GM23248 (cell line): ENCODE results near the gene TRIP12. TPM values are rescaled to one million over a fixed set of nuclear protein-coding genes. Genes with fewer than 3 reads are reported as not detected.

Source experiments
- DNase-seq: peaks from one replicate; pipeline ENCODE4 v3.0.0-alpha.2; 2015
- H2AFZ ChIP-seq: fragments of 200-600 bp; sonication (generic); 2 replicates; pipeline ENCODE4 v1.6.1; 2016; ENCODE audit warnings: antibody characterized with exemption
- H3F3A ChIP-seq: fragments of 200-600 bp; sonication (generic); 2 replicates; pipeline ENCODE4 v1.6.1; 2016; ENCODE audit warnings: mild to moderate bottlenecking, antibody characterized with exemption, mixed run types; ENCODE audit not compliant: insufficient read depth
- H3K27ac ChIP-seq: fragments of 200-600 bp; sonication (generic); 2 replicates; pipeline ENCODE4 v1.5.1; 2016; ENCODE audit warnings: mild to moderate bottlenecking
- H3K27me3 ChIP-seq: fragments of 200-600 bp; sonication (generic); replicated peaks from 2 replicates; pipeline ENCODE4 v1.6.1; 2016; ENCODE audit warnings: mild to moderate bottlenecking; ENCODE audit not compliant: insufficient read depth
- H3K36me3 ChIP-seq: fragments of 200-600 bp; sonication (generic); 2 replicates; pipeline ENCODE4 v1.6.1; 2016; ENCODE audit warnings: low read depth, mild to moderate bottlenecking
- H3K4me1 ChIP-seq: fragments of 200-600 bp; sonication (generic); 2 replicates; pipeline ENCODE4 v1.6.1; 2016; ENCODE audit warnings: mild to moderate bottlenecking; ENCODE audit not compliant: insufficient read depth
- H3K4me2 ChIP-seq: fragments of 200-600 bp; sonication (generic); one replicate; pipeline ENCODE4 v1.6.1; 2016; ENCODE audit warnings: mild to moderate bottlenecking; ENCODE audit not compliant: unreplicated experiment
- H3K4me3 ChIP-seq: fragments of 200-600 bp; sonication (generic); 2 replicates; pipeline ENCODE4 v1.5.1; 2016; ENCODE audit warnings: mild to moderate bottlenecking
- H3K79me2 ChIP-seq: fragments of 200-600 bp; sonication (generic); 2 replicates; pipeline ENCODE4 v1.6.1; 2016; ENCODE audit warnings: mild to moderate bottlenecking; ENCODE audit not compliant: insufficient read depth
- H3K9ac ChIP-seq: fragments of 200-600 bp; sonication (generic); 2 replicates; pipeline ENCODE4 v1.6.1; 2016; ENCODE audit warnings: mild to moderate bottlenecking
- H3K9me2 ChIP-seq: fragments of 200-600 bp; sonication (generic); 2 replicates; pipeline ENCODE4 v1.6.1; 2016; ENCODE audit warnings: mixed run types, mild to moderate bottlenecking, moderate library complexity; ENCODE audit not compliant: insufficient read depth
- H3K9me3 ChIP-seq: fragments of 200-600 bp; sonication (generic); one replicate; pipeline ENCODE4 v1.6.1; 2017; ENCODE audit warnings: low read depth
- H4K20me1 ChIP-seq: fragments of 200-600 bp; sonication (generic); 2 replicates; pipeline ENCODE4 v1.6.0; 2016; ENCODE audit not compliant: insufficient read depth
- EZH2 ChIP-seq: fragments of 200-600 bp; sonication (generic); IDR thresholded peaks from 2 replicates; pipeline ENCODE4 v1.6.1; 2018; ENCODE audit warnings: antibody characterized with exemption, mild to moderate bottlenecking; ENCODE audit not compliant: insufficient read depth, poor library complexity, severe bottlenecking
- EZH2phosphoT487 ChIP-seq: fragments of 200-600 bp; sonication (generic); IDR thresholded peaks from 2 replicates; pipeline ENCODE4 v1.6.1; 2018; ENCODE audit warnings: antibody characterized with exemption, moderate library complexity, mild to moderate bottlenecking, low read depth; ENCODE audit not compliant: insufficient read depth
- whole genome bisulfite sequencing, 2 experiments: methylation state at CpG; one replicate each; pipeline ENCODE4 v1.1.6; 2015 to 2017; ENCODE audit warnings: low lambda C conversion rate in 2 of 2, low coverage in 1 of 2; ENCODE audit errors: missing lambda C conversion rate in 2 of 2; 5-methylcytosine and 5-hydroxymethylcytosine counted together
- in situ Hi-C: fragments of 300-500 bp; cut with MboI; formaldehyde crosslinking; loops from 2 replicates; pipeline ENCODE4 v1.15.0; 2020
- polyA plus RNA-seq: library from polyadenylated mRNA; unstranded; fragments of >200 nt; fragmentation: Nextera tagmentation; extraction: Ambion mirVana; gene quantifications from 2 replicates; pipeline ENCODE4 v1.2.1, GENCODE V29; 2016
- total RNA-seq: library from RNA; depleted of rRNA; stranded (reverse); fragments of >200 nt; shearing (Covaris generic); gene quantifications from 2 replicates; pipeline ENCODE4 v1.2.3, GENCODE V29; 2014

TRIP12 gene
- total and polyA plus RNA-seq, 2 experiments from 2014 or later, result 52.2 to 124 TPM

DNA sequence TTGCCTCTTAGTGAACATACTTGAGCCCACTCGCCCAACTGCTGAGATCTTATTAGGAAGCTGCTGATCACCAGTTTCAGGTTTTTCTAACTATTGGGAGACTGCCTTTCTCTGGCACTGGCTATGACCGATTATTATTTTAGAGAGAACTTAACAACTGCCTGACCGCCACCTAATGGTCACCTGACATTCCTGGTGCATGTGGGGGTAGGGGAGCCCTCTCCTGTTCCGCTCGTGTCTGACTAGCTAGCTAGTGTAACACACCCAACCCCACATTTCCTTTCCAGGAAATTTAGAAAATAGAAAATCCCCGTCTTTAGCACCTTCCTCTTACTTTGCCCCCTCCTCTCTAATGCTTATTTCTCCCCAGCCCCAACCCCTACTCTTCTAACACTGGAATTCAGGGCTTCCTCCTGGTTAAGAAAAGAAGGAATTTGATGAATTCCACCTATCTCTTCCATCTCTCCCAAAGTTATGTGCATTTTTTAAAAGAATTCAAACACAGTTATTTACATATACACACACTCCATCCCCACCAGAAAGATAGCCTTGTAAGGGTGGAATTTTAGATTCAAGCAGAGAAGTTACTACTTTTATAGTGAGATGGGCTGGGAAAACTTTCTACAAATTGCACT, 188.1 kb downstream of the TRIP12 start:
- Histone ChIP-seq H3K36me3 (no peaks in the 10 kb centered on the region), H3K4me3 (no peak overlapping the region), H2AFZ (no peak overlapping the region), H3K9me3 (no peaks in the 10 kb centered on the region), H3K9me2 (no peaks in the 10 kb centered on the region), H4K20me1 (no peaks in the 10 kb centered on the region), H3K9ac (no peak overlapping the region), H3K4me2 (no peak overlapping the region), H3F3A (no peaks in the 10 kb centered on the region), H3K4me1 (no peaks in the 10 kb centered on the region), H3K27me3 (no peaks in the 10 kb centered on the region), H3K79me2 (no peaks in the 10 kb centered on the region), H3K27ac (no peak overlapping the region)
- WGBS, 2 experiments, result 70 to 75% methylated on average over 6 of the region's 6 CpGs
- in situ Hi-C loops, result no loop called here
- TF ChIP-seq EZH2 (no peak), EZH2phosphoT487 (no peak)
- no peak for DNase-seq

DNA sequence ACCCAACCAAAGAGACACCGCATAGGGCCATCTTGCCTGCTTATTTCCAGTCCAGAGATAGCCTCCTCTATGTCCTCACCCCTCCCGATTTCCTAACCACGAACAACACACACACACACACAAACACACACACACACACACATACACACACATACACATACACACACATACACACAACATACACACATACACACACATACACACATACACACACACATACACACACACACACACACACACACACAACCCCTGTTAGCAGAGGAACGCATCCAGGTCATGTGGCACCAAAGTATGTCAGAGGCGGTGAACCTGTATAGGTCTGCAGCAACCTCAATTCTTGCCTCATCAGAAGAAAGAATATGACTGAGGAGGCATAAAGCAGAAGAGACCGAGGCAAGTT, 188.9 kb downstream of the TRIP12 start:
- Histone ChIP-seq H3K9me3 (no peaks in the 10 kb centered on the region), H3K36me3 (no peaks in the 10 kb centered on the region), H3K27ac (no peak overlapping the region), H3K79me2 (no peaks in the 10 kb centered on the region), H3K4me2 (no peak overlapping the region), H3K27me3 (no peaks in the 10 kb centered on the region), H4K20me1 (no peaks in the 10 kb centered on the region), H3K9me2 (no peaks in the 10 kb centered on the region), H3K9ac (no peak overlapping the region), H2AFZ (no peak overlapping the region), H3K4me3 (no peak overlapping the region), H3K4me1 (no peaks in the 10 kb centered on the region), H3F3A (no peaks in the 10 kb centered on the region)
- no peak for DNase-seq
- TF ChIP-seq EZH2, result no peak
- TF ChIP-seq EZH2phosphoT487, result no peak
- 79 to 84% methylated on average over 6 of the region's 6 CpGs for WGBS, 2 experiments
- in situ Hi-C loops, result no loop called here

DNA sequence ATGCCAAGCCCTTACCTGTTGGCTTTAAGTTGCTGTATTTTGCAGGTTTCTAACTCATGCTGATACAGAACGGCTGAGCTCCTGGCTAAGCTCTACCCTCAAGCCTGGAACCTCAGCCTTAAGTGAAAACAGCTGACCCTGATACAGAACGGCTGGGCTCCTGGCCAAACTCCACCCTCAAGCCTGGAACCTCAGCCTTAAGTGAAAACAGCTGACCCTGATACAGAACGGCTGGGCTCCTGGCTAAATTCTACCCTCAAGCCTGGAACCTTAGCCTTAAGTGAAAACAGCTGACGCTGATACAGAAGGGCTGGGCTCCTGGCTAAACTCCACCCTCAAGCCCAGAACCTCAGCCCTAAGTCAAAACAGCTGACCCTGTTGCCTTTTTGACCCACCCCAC, 189.9 kb downstream of the TRIP12 start:
- no peaks in the 10 kb centered on the region for H4K20me1 ChIP-seq
- no peak overlapping the region for H3K9ac ChIP-seq
- no peaks in the 10 kb centered on the region for H3K79me2 ChIP-seq
- in situ Hi-C loops, result no loop called here
- no peaks in the 10 kb centered on the region for H3K27me3 ChIP-seq
- no peaks in the 10 kb centered on the region for H3K9me3 ChIP-seq
- TF ChIP-seq EZH2phosphoT487 (no peak), EZH2 (no peak)
- H3K4me3 ChIP-seq, result no peak overlapping the region
- no peaks in the 10 kb centered on the region for H3K36me3 ChIP-seq
- no peak overlapping the region for H3K27ac ChIP-seq
- H2AFZ ChIP-seq, result no peak overlapping the region
- peak; percentile 59 for DNase-seq
- no peaks in the 10 kb centered on the region for H3K4me1 ChIP-seq
- H3K4me2 ChIP-seq, result no peak overlapping the region
- no peaks in the 10 kb centered on the region for H3K9me2 ChIP-seq
- H3F3A ChIP-seq, result no peaks in the 10 kb centered on the region
- WGBS, 2 experiments, result 4 to 5% methylated on average over 4 of the region's 4 CpGs

DNA sequence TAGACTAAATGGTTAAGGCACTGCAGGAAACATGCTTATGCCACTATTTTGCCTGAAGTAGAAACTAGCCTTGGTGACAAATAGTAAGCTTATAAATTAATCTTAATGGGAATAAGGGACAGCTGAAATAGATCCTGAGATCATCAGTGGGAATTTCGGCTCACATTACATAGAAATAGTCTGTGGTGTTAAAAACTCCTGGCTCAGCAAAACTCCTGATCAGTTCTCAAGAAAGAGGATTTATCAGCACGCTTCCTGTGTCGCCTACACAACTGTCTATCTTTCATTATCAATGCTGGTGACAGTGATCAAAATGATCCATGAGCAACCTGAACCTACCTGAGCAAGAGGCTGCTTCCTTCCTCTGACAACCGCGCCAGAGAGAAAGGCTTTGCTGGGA, 190.4 kb downstream of the TRIP12 start:
- Histone ChIP-seq H3K27me3 (no peaks in the 10 kb centered on the region), H2AFZ (no peak overlapping the region), H3K4me2 (no peak overlapping the region), H3K9me3 (no peaks in the 10 kb centered on the region), H3K79me2 (no peaks in the 10 kb centered on the region), H3K9me2 (no peaks in the 10 kb centered on the region), H3K27ac (no peak overlapping the region), H3K36me3 (no peaks in the 10 kb centered on the region), H3K4me3 (no peak overlapping the region), H3F3A (no peaks in the 10 kb centered on the region), H4K20me1 (no peaks in the 10 kb centered on the region), H3K4me1 (0 out of 2 replicates have a peak, but pooled peaks cover 3% of the 10 kb centered on the region), H3K9ac (no peak overlapping the region)
- in situ Hi-C loops, result no loop called here
- no peak for DNase-seq
- 72 to 73% methylated on average over 5 of the region's 5 CpGs for WGBS, 2 experiments
- TF ChIP-seq EZH2, result no peak

DNA sequence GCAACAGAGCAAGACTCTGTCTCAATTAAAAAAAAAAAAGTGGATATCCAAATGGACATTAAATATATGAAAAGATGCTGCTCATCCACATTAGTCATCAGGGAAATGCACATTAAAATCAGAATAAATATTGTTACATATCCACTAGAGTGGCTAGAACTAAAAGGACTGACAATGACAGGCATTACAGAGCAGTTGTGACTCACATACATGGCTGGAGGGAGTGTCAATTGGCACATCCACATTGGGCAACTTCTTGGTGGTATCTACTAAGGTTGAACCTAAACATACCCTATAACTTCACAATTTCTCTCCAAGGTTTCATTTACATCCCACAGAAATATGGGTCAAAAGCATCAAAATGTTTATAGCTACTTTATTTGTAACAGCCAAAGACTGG, 193.4 kb downstream of the TRIP12 start:
- no peaks in the 10 kb centered on the region for H3K36me3 ChIP-seq
- no peaks in the 10 kb centered on the region for H3K27me3 ChIP-seq
- no peak overlapping the region for H3K4me3 ChIP-seq
- H3K4me2 ChIP-seq, result no peak overlapping the region
- peak; percentile 17 for DNase-seq
- H3K4me1 ChIP-seq, result 0 out of 2 replicates have a peak, but pooled peaks cover 11% of the 10 kb centered on the region
- no peak for TF ChIP-seq EZH2phosphoT487
- TF ChIP-seq EZH2, result no peak
- no peaks in the 10 kb centered on the region for H3K9me3 ChIP-seq
- H3K79me2 ChIP-seq, result no peaks in the 10 kb centered on the region
- in situ Hi-C loops, result no loop called here
- no peak overlapping the region for H3K27ac ChIP-seq
- H4K20me1 ChIP-seq, result no peaks in the 10 kb centered on the region
- no peaks in the 10 kb centered on the region for H3K9me2 ChIP-seq
- H2AFZ ChIP-seq, result no peak overlapping the region
- H3K9ac ChIP-seq, result no peak overlapping the region
- H3F3A ChIP-seq, result no peaks in the 10 kb centered on the region
